Activated CD4-positive, alpha-beta T cell treated with anti-CD3 and anti-CD28 coated beads, Interleukin-2, amount 50 U/mL, for 16 hours (primary cell): Measurements from ENCODE around the gene GAPDH.

Experiments used
- DNase-seq: peaks from one replicate; pipeline ENCODE4 v3.0.0-alpha.2; 2020

Gene GAPDH

GRCh38 chr12:6530576-6531260 is 3.6 kb upstream of the GAPDH start:
- DNase-seq, result no peak

GRCh38 chr12:6532051-6532926 is 2.0 kb upstream of the GAPDH start:
- DNase-seq, result peak; percentile 95

GRCh38 chr12:6532927-6533652 is 1.2 kb upstream of the GAPDH start:
- DNase-seq, result peak; percentile 65

GRCh38 chr12:6533653-6533922 is 729 bp upstream of the GAPDH start:
- DNase-seq, result no peak

- DNase-seq, result no peak
These were observed 303 bp downstream of the GAPDH start for GRCh38 chr12:6534695-6534944.

GRCh38 chr12:6534945-6535696 is 804 bp downstream of the GAPDH start:
- DNase-seq, result peak; percentile 86

GRCh38 chr12:6535697-6535946 is 1.3 kb downstream of the GAPDH start:
- no peak for DNase-seq

GRCh38 chr12:6535960-6536847 is 1.9 kb downstream of the GAPDH start:
- peak; percentile 37 for DNase-seq

GRCh38 chr12:6536894-6537579 is 2.7 kb downstream of the GAPDH start:
- peak; percentile 33 for DNase-seq

- DNase-seq, result peak; percentile 86
These were observed 3.5 kb downstream of the GAPDH start for GRCh38 chr12:6537580-6538419.

- DNase-seq, result peak; percentile 64
These were observed 4.3 kb downstream of the GAPDH start for GRCh38 chr12:6538420-6539313.

GRCh38 chr12:6539314-6539682 is 5.0 kb downstream of the GAPDH start:
- peak; percentile 44 for DNase-seq

- no peak for DNase-seq
These were observed 5.4 kb downstream of the GAPDH start for GRCh38 chr12:6539707-6540134.

GRCh38 chr12:6540181-6540877 is 6.0 kb downstream of the GAPDH start:
- DNase-seq, result peak; percentile 59

GRCh38 chr12:6541371-6542165 is 7.3 kb downstream of the GAPDH start:
- DNase-seq, result no peak

GRCh38 chr12:6542209-6543009 is 8.1 kb downstream of the GAPDH start:
- DNase-seq, result no peak

- no peak for DNase-seq
These were observed 11.7 kb downstream of the GAPDH start for GRCh38 chr12:6546016-6546415.

- DNase-seq, result no peak
These were observed 13.2 kb downstream of the GAPDH start for GRCh38 chr12:6547566-6547965.
